OCI-LY7 (cell line): ENCODE data around the gene ZNF222. TPM values are rescaled to one million over a fixed set of nuclear protein-coding genes. Genes with fewer than 3 reads are reported as not detected.

Experiments used
- BruUV-seq: library from RNA; stranded (reverse); fragments of 400-500 nt; replicated peaks from 2 replicates; lab custom pipeline; 2021; lab: Mats Ljungman, UMichigan
- CTCF ChIA-PET: fragments of 300-600 bp; sonication (Branson Sonifier 250); formaldehyde crosslinking; loops from one replicate; lab custom pipeline; 2022; ENCODE audit warnings: antibody characterized with exemption; ENCODE audit not compliant: unreplicated experiment; lab: Charles Lee
- POLR2A ChIA-PET: fragments of 300-600 bp; sonication (Branson Sonifier 250); formaldehyde crosslinking; loops from one replicate; lab custom pipeline; 2022; ENCODE audit warnings: antibody characterized with exemption; lab: Charles Lee
- DNase-seq: peaks from one replicate; pipeline ENCODE4 v3.0.0-alpha.2; 2015; ENCODE audit warnings: low spot score
- H2AFZ ChIP-seq: fragments of 200-600 bp; sonication (generic), shearing (Covaris generic); 2 replicates; pipeline ENCODE4 v1.6.1; 2014; ENCODE audit warnings: mild to moderate bottlenecking, antibody characterized with exemption, low read length, moderate library complexity
- H3K27ac ChIP-seq: fragments of 200-600 bp; sonication (generic); 2 replicates; pipeline ENCODE4 v1.5.1; 2014; ENCODE audit warnings: mixed run types, low read depth, mild to moderate bottlenecking, moderate library complexity, low read length, inconsistent platforms; ENCODE audit not compliant: poor library complexity, severe bottlenecking
- H3K36me3 ChIP-seq: fragments of 200-600 bp; sonication (generic); 2 replicates; pipeline ENCODE4 v1.6.1; 2014; ENCODE audit warnings: mild to moderate bottlenecking, antibody characterized with exemption, low read length, moderate library complexity, mixed read lengths; ENCODE audit not compliant: insufficient read depth
- H3K4me1 ChIP-seq: fragments of 200-600 bp; sonication (generic); 2 replicates; pipeline ENCODE4 v1.5.1; 2014; ENCODE audit warnings: mild to moderate bottlenecking, low read length; ENCODE audit not compliant: insufficient read depth, poor library complexity, severe bottlenecking
- H3K4me2 ChIP-seq: fragments of 200-600 bp; sonication (generic); 2 replicates; pipeline ENCODE4 v1.6.1; 2014; ENCODE audit warnings: mild to moderate bottlenecking, low read length
- H3K4me3 ChIP-seq: fragments of 200-600 bp; sonication (generic); 2 replicates; pipeline ENCODE4 v1.5.1; 2014; ENCODE audit warnings: mild to moderate bottlenecking, low read depth, low read length; ENCODE audit not compliant: poor library complexity, severe bottlenecking
- H3K79me2 ChIP-seq: fragments of 200-600 bp; sonication (generic); 2 replicates; pipeline ENCODE4 v1.6.1; 2016; ENCODE audit warnings: low read depth, mild to moderate bottlenecking, low read length, moderate library complexity, mixed read lengths; ENCODE audit not compliant: insufficient read depth
- H3K9me2 ChIP-seq: fragments of 200-600 bp; sonication (generic); 2 replicates; pipeline ENCODE4 v1.6.1; 2016; ENCODE audit warnings: mild to moderate bottlenecking, low read length, mixed read lengths; ENCODE audit not compliant: insufficient read depth
- H3K9me3 ChIP-seq: fragments of 200-600 bp; sonication (generic); 2 replicates; pipeline ENCODE4 v1.6.1; 2014; ENCODE audit warnings: mild to moderate bottlenecking, mixed run types, low read length, mixed read lengths
- H4K20me1 ChIP-seq: fragments of 200-600 bp; sonication (generic); 2 replicates; pipeline ENCODE4 v1.6.1; 2014; ENCODE audit warnings: mild to moderate bottlenecking, antibody characterized with exemption, low read length, moderate library complexity, mixed read lengths; ENCODE audit not compliant: insufficient read depth
- EZH2phosphoT487 ChIP-seq: fragments of 200-600 bp; sonication (generic); IDR thresholded peaks from 2 replicates; pipeline ENCODE4 v1.6.1; 2018; ENCODE audit warnings: low read depth, borderline replicate concordance, mild to moderate bottlenecking, mixed run types, antibody characterized with exemption, low read length, moderate library complexity, mixed read lengths
- intact Hi-C: fragments of 100-400 bp; cut with micrococcal nuclease; formaldehyde crosslinking; loops from one replicate; pipeline ENCODE4 v1.10.0; 2022; ENCODE audit not compliant: unreplicated experiment
- total RNA-seq, 2 experiments: library from RNA; depleted of rRNA in 1 of 2; stranded (reverse); fragments of >200 nt in 1 of 2; shearing (Covaris generic) in 1 of 2; gene quantifications; 2 replicates each; pipeline ENCODE4 v1.2.3, GENCODE V29; 2014 to 2022
- TF ChIP-seq, protein P1 (sequence below): fragments of 200-600 bp; sonication (generic); conservative IDR thresholded peaks from 2 replicates; pipeline ENCODE4 v1.5.1; 2014; ENCODE audit warnings: mild to moderate bottlenecking, antibody characterized with exemption, low read length, moderate library complexity, mixed read lengths

Gene ZNF222
- total RNA-seq, 2 experiments from 2014 or later, result not detected

DNA sequence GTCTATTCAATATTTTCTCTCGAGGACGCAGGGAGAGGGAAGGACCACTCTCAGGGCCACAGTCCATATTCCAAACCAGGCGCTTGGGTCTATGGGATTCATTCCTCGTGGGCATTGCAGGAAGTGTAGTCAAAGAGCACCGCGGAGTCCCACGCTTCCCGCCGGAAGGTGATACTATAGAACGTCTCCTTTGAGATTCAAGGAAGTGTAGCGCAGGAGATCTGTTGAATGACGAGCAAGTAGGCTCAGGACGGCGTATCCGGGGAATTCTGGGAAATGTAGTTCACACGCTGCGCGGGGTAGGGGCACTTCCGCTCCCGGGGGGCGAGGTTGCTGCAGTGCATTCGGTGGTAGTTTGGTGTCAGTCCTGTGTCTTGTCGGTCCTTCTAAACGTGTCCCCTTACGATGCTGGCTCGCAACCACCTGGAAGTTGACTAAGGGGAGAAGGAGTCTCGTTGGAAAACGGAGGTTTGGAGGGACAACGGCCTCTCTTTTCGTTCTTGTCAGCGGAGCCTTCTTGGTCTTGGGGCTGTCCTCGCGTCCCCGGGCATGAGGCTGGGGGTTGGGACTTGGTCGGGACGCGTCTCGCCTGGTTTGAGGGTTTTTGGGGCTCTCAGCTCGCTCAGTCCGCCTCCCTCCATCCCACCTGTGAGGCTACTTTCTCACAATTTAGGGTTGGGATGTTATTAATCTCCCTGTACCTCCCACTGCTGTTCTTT is 46.8 kb downstream of the ZNF222 start, which contains the start of gene ZNF284:
TSS of gene ZNF284 (plus strand) at position 336 of the 719 bp plus-strand sequence. CDS start 4,231 bp downstream, outside the sequence.
- no peaks in the 10 kb centered on the region for H3K79me2 ChIP-seq
- H4K20me1 ChIP-seq, result no peaks in the 10 kb centered on the region
- POLR2A ChIA-PET, result no interaction called here
- no peaks in the 10 kb centered on the region for H3K4me1 ChIP-seq
- no peaks in the 10 kb centered on the region for H3K9me2 ChIP-seq
- TF ChIP-seq EZH2phosphoT487, result no peak
- TF ChIP-seq, protein P1, sequence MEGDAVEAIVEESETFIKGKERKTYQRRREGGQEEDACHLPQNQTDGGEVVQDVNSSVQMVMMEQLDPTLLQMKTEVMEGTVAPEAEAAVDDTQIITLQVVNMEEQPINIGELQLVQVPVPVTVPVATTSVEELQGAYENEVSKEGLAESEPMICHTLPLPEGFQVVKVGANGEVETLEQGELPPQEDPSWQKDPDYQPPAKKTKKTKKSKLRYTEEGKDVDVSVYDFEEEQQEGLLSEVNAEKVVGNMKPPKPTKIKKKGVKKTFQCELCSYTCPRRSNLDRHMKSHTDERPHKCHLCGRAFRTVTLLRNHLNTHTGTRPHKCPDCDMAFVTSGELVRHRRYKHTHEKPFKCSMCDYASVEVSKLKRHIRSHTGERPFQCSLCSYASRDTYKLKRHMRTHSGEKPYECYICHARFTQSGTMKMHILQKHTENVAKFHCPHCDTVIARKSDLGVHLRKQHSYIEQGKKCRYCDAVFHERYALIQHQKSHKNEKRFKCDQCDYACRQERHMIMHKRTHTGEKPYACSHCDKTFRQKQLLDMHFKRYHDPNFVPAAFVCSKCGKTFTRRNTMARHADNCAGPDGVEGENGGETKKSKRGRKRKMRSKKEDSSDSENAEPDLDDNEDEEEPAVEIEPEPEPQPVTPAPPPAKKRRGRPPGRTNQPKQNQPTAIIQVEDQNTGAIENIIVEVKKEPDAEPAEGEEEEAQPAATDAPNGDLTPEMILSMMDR, result no peak
- no peaks in the 10 kb centered on the region for H3K36me3 ChIP-seq
- intact Hi-C loops, result no loop called here
- DNase-seq, result no peak
- H3K4me3 ChIP-seq, result no peak within 1 kb of the TSS
- CTCF ChIA-PET, result no interaction called here
- no peak within 1 kb of the TSS for H2AFZ ChIP-seq
- no peak within 1 kb of the TSS for H3K27ac ChIP-seq
- no TSS peak for BruUV-seq
- H3K4me2 ChIP-seq, result no peak within 1 kb of the TSS
- H3K9me3 ChIP-seq, result no peaks in the 10 kb centered on the region

DNA sequence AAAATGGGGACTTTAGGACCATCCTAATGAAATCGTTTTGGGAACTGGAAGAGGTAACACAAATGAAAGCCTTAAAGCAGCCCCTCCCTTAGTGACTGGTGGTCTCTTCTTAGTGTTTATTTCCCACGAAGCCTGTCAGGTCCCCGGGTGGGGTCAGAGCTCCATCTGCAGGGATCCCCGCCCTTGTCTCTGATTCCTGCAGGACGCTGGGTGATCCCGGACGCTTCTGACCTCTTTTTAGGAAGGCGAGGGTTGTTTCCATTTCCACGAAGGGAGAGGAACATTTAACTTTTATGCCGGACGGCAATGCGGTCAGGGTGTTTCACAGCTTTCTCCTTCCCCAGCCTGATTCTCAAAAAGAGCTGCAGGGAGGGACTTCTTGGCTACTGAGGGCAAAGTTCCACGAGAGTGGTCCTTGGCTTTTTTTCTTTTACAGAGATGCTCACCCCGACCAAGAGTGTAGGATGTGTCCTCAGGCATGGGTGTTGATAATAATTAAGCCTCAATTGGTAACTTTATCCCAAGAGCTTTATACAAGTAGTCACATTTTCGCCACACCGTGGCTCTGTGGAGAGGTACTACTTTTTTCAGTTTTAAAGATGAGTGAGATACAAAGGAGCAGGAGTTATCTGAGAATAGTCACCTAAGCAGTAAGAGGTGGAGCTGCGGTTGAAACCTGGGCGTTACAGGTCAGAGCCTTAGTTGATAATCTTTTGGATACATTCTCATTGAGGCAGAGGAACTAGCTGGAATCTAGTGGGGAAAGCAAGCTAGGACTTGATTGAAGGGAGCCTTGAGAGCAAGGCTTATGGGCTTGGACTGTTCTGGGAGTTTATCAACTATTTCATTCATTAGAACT is 47.6 kb downstream of the ZNF222 start:
- TF ChIP-seq EZH2phosphoT487, result no peak
- TF ChIP-seq, protein P1, result no peak
- H3K9me2 ChIP-seq, result no peaks in the 10 kb centered on the region
- intact Hi-C loops, result no loop called here
- no peaks in the 10 kb centered on the region for H3K79me2 ChIP-seq
- BruUV-seq, result no TSS peak
- POLR2A ChIA-PET, result no interaction called here
- no peak overlapping the region for H2AFZ ChIP-seq
- H3K4me3 ChIP-seq, result no peak overlapping the region
- no peaks in the 10 kb centered on the region for H3K4me1 ChIP-seq
- no peak overlapping the region for H3K27ac ChIP-seq
- H3K4me2 ChIP-seq, result no peak overlapping the region
- DNase-seq, result no peak
- H3K9me3 ChIP-seq, result no peaks in the 10 kb centered on the region
- no peaks in the 10 kb centered on the region for H3K36me3 ChIP-seq
- CTCF ChIA-PET, result no interaction called here
- no peaks in the 10 kb centered on the region for H4K20me1 ChIP-seq
